Measurements from ENCODE around the gene JAG1.

DNA sequence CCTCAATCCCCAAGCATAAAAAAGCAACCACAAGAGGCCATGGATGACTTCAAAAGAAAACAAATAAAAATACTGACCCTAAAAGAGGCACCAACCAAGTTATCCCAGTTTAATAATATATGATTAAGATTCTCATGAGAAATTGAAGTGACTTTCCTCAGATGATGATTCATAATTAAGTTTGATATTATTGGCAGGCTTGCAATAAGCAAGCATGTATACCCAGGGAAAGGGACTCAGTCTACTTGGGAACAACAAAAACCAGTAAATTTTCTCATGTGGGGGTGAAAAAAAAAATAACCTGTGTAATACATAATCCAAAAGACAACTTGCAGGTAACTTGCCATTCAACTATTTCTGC, 19.6 kb downstream of the JAG1 start:
- TF ChIP-seq, protein P1, sequence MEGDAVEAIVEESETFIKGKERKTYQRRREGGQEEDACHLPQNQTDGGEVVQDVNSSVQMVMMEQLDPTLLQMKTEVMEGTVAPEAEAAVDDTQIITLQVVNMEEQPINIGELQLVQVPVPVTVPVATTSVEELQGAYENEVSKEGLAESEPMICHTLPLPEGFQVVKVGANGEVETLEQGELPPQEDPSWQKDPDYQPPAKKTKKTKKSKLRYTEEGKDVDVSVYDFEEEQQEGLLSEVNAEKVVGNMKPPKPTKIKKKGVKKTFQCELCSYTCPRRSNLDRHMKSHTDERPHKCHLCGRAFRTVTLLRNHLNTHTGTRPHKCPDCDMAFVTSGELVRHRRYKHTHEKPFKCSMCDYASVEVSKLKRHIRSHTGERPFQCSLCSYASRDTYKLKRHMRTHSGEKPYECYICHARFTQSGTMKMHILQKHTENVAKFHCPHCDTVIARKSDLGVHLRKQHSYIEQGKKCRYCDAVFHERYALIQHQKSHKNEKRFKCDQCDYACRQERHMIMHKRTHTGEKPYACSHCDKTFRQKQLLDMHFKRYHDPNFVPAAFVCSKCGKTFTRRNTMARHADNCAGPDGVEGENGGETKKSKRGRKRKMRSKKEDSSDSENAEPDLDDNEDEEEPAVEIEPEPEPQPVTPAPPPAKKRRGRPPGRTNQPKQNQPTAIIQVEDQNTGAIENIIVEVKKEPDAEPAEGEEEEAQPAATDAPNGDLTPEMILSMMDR (IDR thresholded peaks at IDR 0.05; ENCODE audit: low read depth, low read length, poor library complexity, severe bottlenecking) = no peak
- TF ChIP-seq EZH2phosphoT487 (IDR thresholded peaks at IDR 0.05; ENCODE audit: borderline replicate concordance, low read length) = no peak

All from DOHH2 (cell line).